ENCODE results near the gene RGS3.

- no peak for TF ChIP-seq RELA (IDR thresholded peaks at IDR 0.05; ENCODE audit: borderline replicate concordance, partially characterized antibody)
- TF ChIP-seq EZH2 (IDR thresholded peaks at IDR 0.05; ENCODE audit: borderline replicate concordance, control insufficient read depth, low read depth, low read length), result no peak
- TF ChIP-seq TCF7 (IDR thresholded peaks at IDR 0.05; ENCODE audit: borderline replicate concordance), result no peak
- TF ChIP-seq CUX1 (IDR thresholded peaks at IDR 0.05; ENCODE audit: insufficient replicate concordance, low read depth, low read length), result no peak
- TF ChIP-seq TCF3 (IDR thresholded peaks at IDR 0.05; ENCODE audit: borderline replicate concordance, insufficient read depth, low read depth, low read length), result no peak
- no peak for TF ChIP-seq CBX5 (IDR thresholded peaks at IDR 0.05; ENCODE audit: low read depth)
- TF ChIP-seq CTCF (IDR thresholded peaks at IDR 0.05 in 2 of 3, conservative IDR thresholded peaks at IDR 0.05 in 1 of 3; ENCODE audit: control insufficient read depth in 2 of 3, extremely low read depth in 1 of 3, insufficient read depth in 1 of 3, low read depth in 3 of 3, low read length in 3 of 3), result no peak
- no peak for TF ChIP-seq GABPA (IDR thresholded peaks at IDR 0.05; ENCODE audit: low read depth)
- no peak for TF ChIP-seq SIN3A (IDR thresholded peaks at IDR 0.05; ENCODE audit: low read depth, low read length)
Measured at GRCh38 chr9:113598883-113599282, 135.4 kb downstream of the RGS3 start.

Measured in GM12878 (cell line).